ENCODE measurements around the gene SNTA1. TPM values are rescaled to one million over a fixed set of nuclear protein-coding genes. Genes with fewer than 3 reads are reported as not detected.
"Not testable (repeated sequence)": the region's sequence is repeated elsewhere in the genome, so short reads cannot be mapped to it uniquely, and the experiment has no call there.

Gene SNTA1
- total and polyA plus RNA-seq, 4 experiments from 2014 or later = 5.1 to 9.2 (median 6.5) TPM

GRCh38 chr20:33464759-33465158 is 21.2 kb upstream of the SNTA1 start:
- POLR2A ChIA-PET (ENCODE audit: partially characterized antibody); DNase-seq; H3K4me3 Mint-ChIP-seq; H3K4me1 ChIP-seq (ENCODE audit: insufficient read depth, low read length); CTCF ChIA-PET (ENCODE audit: partially characterized antibody); H3K4me1 Mint-ChIP-seq; H3K9me3 Mint-ChIP-seq; H3K27ac ChIP-seq (ENCODE audit: low read depth, low read length); H3K4me3 ChIP-seq (ENCODE audit: low read length in 2 of 2); H3K27me3 ChIP-seq (ENCODE audit: insufficient read depth, low read length); H3K36me3 Mint-ChIP-seq; H3K9me3 ChIP-seq (ENCODE audit: control insufficient read depth in 1 of 2, low read length in 2 of 2); intact Hi-C loops (cut with micrococcal nuclease); H3K27me3 Mint-ChIP-seq; H3K27ac Mint-ChIP-seq; H3K36me3 ChIP-seq (ENCODE audit: insufficient read depth, low read length): not testable (repeated sequence)

GRCh38 chr20:33463332-33464101 is 20.0 kb upstream of the SNTA1 start:
- Histone ChIP-seq H3K4me3 (ENCODE audit: low read length in 2 of 2) (no peak overlapping the region), H3K27me3 (ENCODE audit: insufficient read depth, low read length) (no peaks in the 10 kb centered on the region), H3K27ac (ENCODE audit: low read depth, low read length) (no peak overlapping the region), H3K4me1 (ENCODE audit: insufficient read depth, low read length) (no peaks in the 10 kb centered on the region), H3K36me3 (ENCODE audit: insufficient read depth, low read length) (no peaks in the 10 kb centered on the region), H3K9me3 (ENCODE audit: control insufficient read depth in 1 of 2, low read length in 2 of 2) (no peaks in the 10 kb centered on the region)
- DNase-seq = no peak
- Mint-ChIP-seq H3K27me3 (no peaks in the 10 kb centered on the region), H3K36me3 (no peaks in the 10 kb centered on the region), H3K9me3 (no peaks in the 10 kb centered on the region), H3K4me3 (no peak overlapping the region), H3K27ac (peak overlapping the region in 3 of 7 donors; percentile 7 to 55 (median 22)), H3K4me1 (peaks cover 0 to 2% (median 0%) of the 10 kb centered on the region in 4 donors)
- POLR2A ChIA-PET (ENCODE audit: partially characterized antibody) = interaction anchor here (1.3 kb wide), 1 partner anchor 205 kb away, joined by 5 read pairs; no protein-coding TSS in a partner anchor
- intact Hi-C loops (cut with micrococcal nuclease) = no loop called here
- CTCF ChIA-PET (ENCODE audit: partially characterized antibody) = no interaction called here

GRCh38 chr20:33460711-33461110 is 17.1 kb upstream of the SNTA1 start:
- no peak for DNase-seq
- intact Hi-C loops (cut with micrococcal nuclease) = no loop called here
- Mint-ChIP-seq H3K27me3 (no peaks in the 10 kb centered on the region), H3K9me3 (no peaks in the 10 kb centered on the region), H3K27ac (no peak overlapping the region), H3K4me3 (no peak overlapping the region), H3K36me3 (no peaks in the 10 kb centered on the region), H3K4me1 (peaks cover 0 to 2% (median 0%) of the 10 kb centered on the region in 4 donors)
- Histone ChIP-seq H3K27ac (ENCODE audit: low read depth, low read length) (no peak overlapping the region), H3K4me3 (ENCODE audit: low read length in 2 of 2) (no peak overlapping the region), H3K4me1 (ENCODE audit: insufficient read depth, low read length) (no peaks in the 10 kb centered on the region), H3K36me3 (ENCODE audit: insufficient read depth, low read length) (no peaks in the 10 kb centered on the region), H3K27me3 (ENCODE audit: insufficient read depth, low read length) (no peaks in the 10 kb centered on the region), H3K9me3 (ENCODE audit: control insufficient read depth in 1 of 2, low read length in 2 of 2) (no peaks in the 10 kb centered on the region)
- CTCF ChIA-PET (ENCODE audit: partially characterized antibody) = interaction anchor here (0.7 to 1.8 kb wide), 4 partner anchors 10 to 207 kb away, joined by 3 to 9 read pairs (median 4); no protein-coding TSS in a partner anchor
- POLR2A ChIA-PET (ENCODE audit: partially characterized antibody) = interaction anchor here (0.6 kb wide), 1 partner anchor 36 kb away, joined by 3 read pairs; no protein-coding TSS in a partner anchor

GRCh38 chr20:33459599-33459998 is 16.0 kb upstream of the SNTA1 start:
- no peak overlapping the region for H3K4me3 Mint-ChIP-seq
- intact Hi-C loops (cut with micrococcal nuclease) = no loop called here
- H3K27ac Mint-ChIP-seq = peak overlapping the region in 1 of 7 donors; percentile 13
- ChIA-PET POLR2A (ENCODE audit: partially characterized antibody) (no interaction called here), CTCF (ENCODE audit: partially characterized antibody) (interaction anchor here (0.7 to 1.8 kb wide), 3 partner anchors 9 to 208 kb away, joined by 3 to 9 read pairs (median 3); no protein-coding TSS in a partner anchor)
- Histone ChIP-seq H3K4me3 (ENCODE audit: low read length in 2 of 2) (no peak overlapping the region), H3K9me3 (ENCODE audit: control insufficient read depth in 1 of 2, low read length in 2 of 2) (no peaks in the 10 kb centered on the region), H3K4me1 (ENCODE audit: insufficient read depth, low read length) (no peaks in the 10 kb centered on the region), H3K27ac (ENCODE audit: low read depth, low read length) (no peak overlapping the region), H3K27me3 (ENCODE audit: insufficient read depth, low read length) (no peaks in the 10 kb centered on the region), H3K36me3 (ENCODE audit: insufficient read depth, low read length) (no peaks in the 10 kb centered on the region)
- H3K27me3 Mint-ChIP-seq = no peaks in the 10 kb centered on the region
- no peak for DNase-seq
- peaks cover 0 to 1% (median 0%) of the 10 kb centered on the region in 4 donors for H3K4me1 Mint-ChIP-seq
- no peaks in the 10 kb centered on the region for H3K36me3 Mint-ChIP-seq
- H3K9me3 Mint-ChIP-seq = no peaks in the 10 kb centered on the region

- H3K9me3 Mint-ChIP-seq; H3K36me3 ChIP-seq (ENCODE audit: insufficient read depth, low read length); H3K27ac ChIP-seq (ENCODE audit: low read depth, low read length); H3K4me3 ChIP-seq (ENCODE audit: low read length in 2 of 2); H3K27me3 Mint-ChIP-seq; H3K27me3 ChIP-seq (ENCODE audit: insufficient read depth, low read length); H3K9me3 ChIP-seq (ENCODE audit: control insufficient read depth in 1 of 2, low read length in 2 of 2); H3K4me1 ChIP-seq (ENCODE audit: insufficient read depth, low read length); H3K36me3 Mint-ChIP-seq; H3K4me1 Mint-ChIP-seq: not testable (repeated sequence)
- POLR2A ChIA-PET (ENCODE audit: partially characterized antibody) = interaction anchor here (0.7 to 1.9 kb wide), 6 partner anchors 13 to 275 kb away, joined by 3 to 12 read pairs (median 4); partner anchors contain the start of genes ACTL10, CBFA2T2, SNTA1 and ZNF341
- CTCF ChIA-PET (ENCODE audit: partially characterized antibody) = interaction anchor here (0.7 to 2.6 kb wide), 15 partner anchors 10 to 402 kb away, joined by 3 to 34 read pairs (median 4); partner anchors contain the start of genes ACTL10 and CBFA2T2
- intact Hi-C loops (cut with micrococcal nuclease) = loop anchor here (1.0 to 2.0 kb wide), 5 partner anchors 196 to 672 kb away; partner anchors contain the start of gene ZNF341
- H3K4me3 Mint-ChIP-seq = peak overlapping the region in 1 of 8 donors; percentile 26
- peak; percentile 67 to 76 (median 71) for DNase-seq
- H3K27ac Mint-ChIP-seq = peak overlapping the region in 2 of 7 donors; percentile 25 to 60
Measured at GRCh38 chr20:33456916-33457642, 13.5 kb upstream of the SNTA1 start.

GRCh38 chr20:33450867-33451266 is 7.3 kb upstream of the SNTA1 start:
- Histone ChIP-seq H3K4me3 (ENCODE audit: low read length in 2 of 2) (no peak overlapping the region), H3K4me1 (ENCODE audit: insufficient read depth, low read length) (no peaks in the 10 kb centered on the region), H3K27me3 (ENCODE audit: insufficient read depth, low read length) (no peaks in the 10 kb centered on the region), H3K9me3 (ENCODE audit: control insufficient read depth in 1 of 2, low read length in 2 of 2) (no peaks in the 10 kb centered on the region), H3K36me3 (ENCODE audit: insufficient read depth, low read length) (no peaks in the 10 kb centered on the region), H3K27ac (ENCODE audit: low read depth, low read length) (no peak overlapping the region)
- POLR2A ChIA-PET (ENCODE audit: partially characterized antibody) = no interaction called here
- CTCF ChIA-PET (ENCODE audit: partially characterized antibody) = interaction anchor here (1.2 kb wide), 1 partner anchor 9 kb away, joined by 3 read pairs; no protein-coding TSS in a partner anchor
- H3K4me1 Mint-ChIP-seq = peaks cover 0 to 5% (median 2%) of the 10 kb centered on the region in 4 donors
- H3K4me3 Mint-ChIP-seq = no peak overlapping the region
- H3K9me3 Mint-ChIP-seq = peaks cover 0 to 2% (median 0%) of the 10 kb centered on the region in 8 donors
- no peaks in the 10 kb centered on the region for H3K36me3 Mint-ChIP-seq
- DNase-seq = no peak
- intact Hi-C loops (cut with micrococcal nuclease) = no loop called here
- no peak overlapping the region for H3K27ac Mint-ChIP-seq
- no peaks in the 10 kb centered on the region for H3K27me3 Mint-ChIP-seq

Measured in CD4-positive, alpha-beta memory T cell (primary cell).